MCF 10A (cell line): ENCODE data around the gene NECTIN1. TPM values are rescaled to one million over a fixed set of nuclear protein-coding genes. Genes with fewer than 3 reads are reported as not detected.

ENCODE experiments used
- BruUV-seq: library from RNA; stranded (reverse); fragments of 400-500 nt; replicated peaks from 2 replicates; lab custom pipeline; 2021; lab: Mats Ljungman, UMichigan
- CTCF ChIA-PET: fragments of 300-600 bp; sonication (Branson Sonifier 250); formaldehyde crosslinking; extraction: SDS; loops from one replicate; lab custom pipeline; 2021; ENCODE audit warnings: antibody characterized with exemption, inconsistent platforms; lab: Yijun Ruan, JAX
- POLR2A ChIA-PET: fragments of 300-600, 350-650 bp; sonication (Branson Sonifier 250); formaldehyde crosslinking; extraction: SDS; loops from one replicate; lab custom pipeline; 2020; ENCODE audit warnings: antibody characterized with exemption, inconsistent platforms; lab: Yijun Ruan, JAX
- DNase-seq: peaks from one replicate; pipeline ENCODE4 v3.0.0-alpha.2; 2018; ENCODE audit not compliant: unreplicated experiment
- H3K27ac Mint-ChIP-seq: one replicate; pipeline ENCODE4 v1.8.0; 2022; ENCODE audit warnings: mild to moderate bottlenecking, low read depth, mixed read lengths; ENCODE audit not compliant: unreplicated experiment
- H3K27me3 Mint-ChIP-seq: one replicate; pipeline ENCODE4 v1.8.0; 2022; ENCODE audit warnings: mixed read lengths; ENCODE audit not compliant: insufficient read depth, unreplicated experiment
- H3K36me3 Mint-ChIP-seq: one replicate; pipeline ENCODE4 v1.8.0; 2022; ENCODE audit warnings: mild to moderate bottlenecking, moderate library complexity, mixed read lengths; ENCODE audit not compliant: insufficient read depth, unreplicated experiment
- H3K4me1 Mint-ChIP-seq: one replicate; pipeline ENCODE4 v1.8.0; 2022; ENCODE audit warnings: mixed read lengths; ENCODE audit not compliant: insufficient read depth, unreplicated experiment
- H3K4me3 Mint-ChIP-seq: one replicate; pipeline ENCODE4 v1.8.0; 2022; ENCODE audit warnings: mild to moderate bottlenecking, moderate library complexity, mixed read lengths; ENCODE audit not compliant: unreplicated experiment
- H3K9me3 Mint-ChIP-seq: one replicate; pipeline ENCODE4 v1.8.0; 2022; ENCODE audit warnings: mixed read lengths; ENCODE audit not compliant: unreplicated experiment
- CTCF ChIP-seq: fragments of 200-600 bp; IDR thresholded peaks from one replicate; pipeline ENCODE4 v1.8.0; 2022; ENCODE audit warnings: antibody characterized with exemption, mild to moderate bottlenecking; ENCODE audit not compliant: unreplicated experiment
- intact Hi-C: fragments of 100-400 bp; cut with micrococcal nuclease; formaldehyde crosslinking; loops from 2 replicates; pipeline ENCODE4 v1.14.1; 2022
- total RNA-seq: library from RNA; stranded (reverse); gene quantifications from 2 replicates; pipeline ENCODE4 v1.2.3, GENCODE V29; 2022

Gene NECTIN1
- total RNA-seq, 1 experiment from 2014 or later = 59.2 TPM

GRCh38 chr11:119589001-119589400 is 140.0 kb downstream of the NECTIN1 start:
- Mint-ChIP-seq H3K27me3 (peaks cover 10% of the 10 kb centered on the region), H3K36me3 (no peaks in the 10 kb centered on the region), H3K4me1 (no peaks in the 10 kb centered on the region), H3K4me3 (no peak overlapping the region), H3K27ac (no peak overlapping the region), H3K9me3 (no peaks in the 10 kb centered on the region)
- CTCF ChIA-PET = interaction anchor here (0.6 kb wide), 1 partner anchor 267 kb away, joined by 3 read pairs; no protein-coding TSS in a partner anchor
- no peak for TF ChIP-seq CTCF
- DNase-seq = no peak
- BruUV-seq = no TSS peak
- POLR2A ChIA-PET = interaction anchor here (0.6 kb wide), 1 partner anchor 922 kb away, joined by 3 read pairs; the partner anchor contains the start of gene GRIK4
- intact Hi-C loops = no loop called here
